ENCODE results near the gene RMDN2. TPM values are rescaled to one million over a fixed set of nuclear protein-coding genes. Genes with fewer than 3 reads are reported as not detected.
A peak's percentile ranks its signal among the peaks of the same experiment; 100 is the strongest.

Gene RMDN2
- total RNA-seq, 1 donor from 2014 or later = 2.5 TPM

DNA sequence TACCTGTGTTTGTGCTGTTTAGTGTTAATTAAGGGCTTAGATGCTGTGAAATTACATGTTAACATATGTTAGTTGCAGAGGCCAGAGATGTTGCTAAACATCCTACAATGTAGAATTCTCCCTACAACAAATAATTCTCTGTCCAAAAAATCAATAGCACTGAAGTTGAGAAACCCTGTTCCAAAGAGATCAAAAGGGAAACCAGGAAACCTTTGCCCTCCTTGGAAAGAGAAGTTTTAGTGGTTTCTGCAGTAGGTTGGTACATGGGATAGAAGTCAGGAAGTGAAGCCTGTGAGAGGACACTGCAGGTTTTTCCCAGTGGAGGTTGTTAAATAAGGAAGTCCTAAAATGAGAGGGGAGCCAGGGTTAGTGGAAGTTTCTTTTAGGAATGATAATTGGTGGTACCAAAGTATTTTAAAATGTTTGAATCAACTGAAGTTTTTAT lies 6.3 kb upstream of the RMDN2 start:
- H3K9me3 Mint-ChIP-seq (ENCODE audit: unreplicated experiment) = no peaks in the 10 kb centered on the region
- H3K4me1 Mint-ChIP-seq (ENCODE audit: unreplicated experiment) = peaks cover 20% of the 10 kb centered on the region

DNA sequence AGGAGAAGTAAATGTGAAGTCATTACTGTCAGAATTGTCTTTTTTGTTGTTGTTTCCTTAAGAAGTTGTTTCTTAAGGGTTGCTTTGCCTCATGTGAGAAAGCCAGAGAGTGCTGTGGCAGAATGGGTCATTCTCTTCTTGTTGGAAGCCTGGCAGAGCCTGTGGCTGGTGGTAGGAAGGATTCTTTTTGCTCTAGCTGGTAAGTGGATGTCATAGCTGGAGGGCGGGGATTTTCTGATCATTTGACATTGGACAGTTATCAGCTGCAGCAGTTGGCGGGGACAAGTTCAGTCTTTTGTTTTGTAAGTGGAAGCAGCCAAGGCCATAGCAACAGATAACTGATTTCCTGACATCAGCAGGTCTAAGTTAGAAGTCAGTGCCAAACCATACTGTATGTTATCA lies 5.5 kb upstream of the RMDN2 start:
- Mint-ChIP-seq H3K9me3 (ENCODE audit: unreplicated experiment) (no peaks in the 10 kb centered on the region), H3K4me3 (ENCODE audit: unreplicated experiment) (no peak overlapping the region), H3K4me1 (ENCODE audit: unreplicated experiment) (peaks cover 22% of the 10 kb centered on the region), H3K27ac (ENCODE audit: unreplicated experiment) (peak overlapping the region; percentile 57), H3K27me3 (ENCODE audit: unreplicated experiment) (no peaks in the 10 kb centered on the region), H3K36me3 (ENCODE audit: low read depth, unreplicated experiment) (no peaks in the 10 kb centered on the region)
- DNase-seq (ENCODE audit: low spot score) = no peak
- TF ChIP-seq, protein P1, sequence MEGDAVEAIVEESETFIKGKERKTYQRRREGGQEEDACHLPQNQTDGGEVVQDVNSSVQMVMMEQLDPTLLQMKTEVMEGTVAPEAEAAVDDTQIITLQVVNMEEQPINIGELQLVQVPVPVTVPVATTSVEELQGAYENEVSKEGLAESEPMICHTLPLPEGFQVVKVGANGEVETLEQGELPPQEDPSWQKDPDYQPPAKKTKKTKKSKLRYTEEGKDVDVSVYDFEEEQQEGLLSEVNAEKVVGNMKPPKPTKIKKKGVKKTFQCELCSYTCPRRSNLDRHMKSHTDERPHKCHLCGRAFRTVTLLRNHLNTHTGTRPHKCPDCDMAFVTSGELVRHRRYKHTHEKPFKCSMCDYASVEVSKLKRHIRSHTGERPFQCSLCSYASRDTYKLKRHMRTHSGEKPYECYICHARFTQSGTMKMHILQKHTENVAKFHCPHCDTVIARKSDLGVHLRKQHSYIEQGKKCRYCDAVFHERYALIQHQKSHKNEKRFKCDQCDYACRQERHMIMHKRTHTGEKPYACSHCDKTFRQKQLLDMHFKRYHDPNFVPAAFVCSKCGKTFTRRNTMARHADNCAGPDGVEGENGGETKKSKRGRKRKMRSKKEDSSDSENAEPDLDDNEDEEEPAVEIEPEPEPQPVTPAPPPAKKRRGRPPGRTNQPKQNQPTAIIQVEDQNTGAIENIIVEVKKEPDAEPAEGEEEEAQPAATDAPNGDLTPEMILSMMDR (IDR thresholded peaks at IDR 0.05; ENCODE audit: unreplicated experiment) = no peak

More for the DNA sequence above, 6.3 kb upstream of the RMDN2 start:
- H3K27me3 Mint-ChIP-seq (ENCODE audit: unreplicated experiment) = peaks cover 2% of the 10 kb centered on the region
- DNase-seq (ENCODE audit: low spot score) = no peak
- H3K4me3 Mint-ChIP-seq (ENCODE audit: unreplicated experiment) = no peak overlapping the region
- no peak overlapping the region for H3K27ac Mint-ChIP-seq (ENCODE audit: unreplicated experiment)
- TF ChIP-seq, protein P1 (IDR thresholded peaks at IDR 0.05; ENCODE audit: unreplicated experiment) = no peak
- no peaks in the 10 kb centered on the region for H3K36me3 Mint-ChIP-seq (ENCODE audit: low read depth, unreplicated experiment)

DNA sequence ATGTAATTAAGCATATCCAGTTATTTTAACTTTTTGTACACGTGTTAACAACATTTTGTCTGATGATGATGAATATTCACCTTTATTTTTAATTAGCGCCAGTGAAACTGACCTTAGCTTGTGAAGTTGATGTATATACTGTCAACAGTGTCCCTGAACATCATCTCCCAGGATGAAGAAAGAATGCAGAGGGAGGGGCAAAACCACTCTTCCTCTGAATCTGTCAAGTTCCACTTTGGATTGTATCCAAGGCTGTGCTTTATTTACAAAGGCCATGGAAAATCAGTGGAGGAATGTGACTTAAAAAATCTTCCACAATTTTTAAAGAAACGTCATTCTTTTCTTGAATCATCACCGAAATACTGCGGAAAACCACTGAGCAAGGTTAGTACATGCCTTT lies 4.5 kb upstream of the RMDN2 start:
- H3K36me3 Mint-ChIP-seq (ENCODE audit: low read depth, unreplicated experiment) = no peaks in the 10 kb centered on the region
- H3K27me3 Mint-ChIP-seq (ENCODE audit: unreplicated experiment) = no peaks in the 10 kb centered on the region
- peaks cover 24% of the 10 kb centered on the region for H3K4me1 Mint-ChIP-seq (ENCODE audit: unreplicated experiment)
- no peak for DNase-seq (ENCODE audit: low spot score)
- no peak overlapping the region for H3K4me3 Mint-ChIP-seq (ENCODE audit: unreplicated experiment)
- no peak overlapping the region for H3K27ac Mint-ChIP-seq (ENCODE audit: unreplicated experiment)
- no peaks in the 10 kb centered on the region for H3K9me3 Mint-ChIP-seq (ENCODE audit: unreplicated experiment)
- TF ChIP-seq, protein P1 (IDR thresholded peaks at IDR 0.05; ENCODE audit: unreplicated experiment) = no peak

DNA sequence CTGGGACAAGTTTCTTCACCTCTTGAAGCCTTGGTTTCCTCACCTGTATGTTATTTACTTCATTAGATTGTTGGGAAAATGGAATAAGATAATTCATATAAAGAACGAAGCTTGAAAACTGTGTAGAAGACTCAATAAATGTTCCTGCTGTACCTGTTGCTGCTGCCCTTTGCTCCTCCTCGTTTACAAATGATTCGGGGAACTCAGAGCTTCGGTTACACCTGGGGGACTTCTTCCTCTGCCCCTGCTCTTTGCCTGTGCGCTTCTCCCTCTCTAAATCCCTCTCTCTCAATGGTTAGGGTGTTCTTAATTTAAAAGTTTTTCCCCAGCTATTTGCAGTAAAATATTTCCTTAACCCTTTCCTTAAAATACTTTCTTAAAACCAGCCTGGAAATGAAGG lies 3.3 kb upstream of the RMDN2 start:
- DNase-seq (ENCODE audit: low spot score) = no peak
- Mint-ChIP-seq H3K4me1 (ENCODE audit: unreplicated experiment) (peaks cover 24% of the 10 kb centered on the region), H3K27ac (ENCODE audit: unreplicated experiment) (no peak overlapping the region), H3K27me3 (ENCODE audit: unreplicated experiment) (no peaks in the 10 kb centered on the region), H3K9me3 (ENCODE audit: unreplicated experiment) (no peaks in the 10 kb centered on the region), H3K4me3 (ENCODE audit: unreplicated experiment) (no peak overlapping the region), H3K36me3 (ENCODE audit: low read depth, unreplicated experiment) (no peaks in the 10 kb centered on the region)
- TF ChIP-seq, protein P1 (IDR thresholded peaks at IDR 0.05; ENCODE audit: unreplicated experiment) = no peak

DNA sequence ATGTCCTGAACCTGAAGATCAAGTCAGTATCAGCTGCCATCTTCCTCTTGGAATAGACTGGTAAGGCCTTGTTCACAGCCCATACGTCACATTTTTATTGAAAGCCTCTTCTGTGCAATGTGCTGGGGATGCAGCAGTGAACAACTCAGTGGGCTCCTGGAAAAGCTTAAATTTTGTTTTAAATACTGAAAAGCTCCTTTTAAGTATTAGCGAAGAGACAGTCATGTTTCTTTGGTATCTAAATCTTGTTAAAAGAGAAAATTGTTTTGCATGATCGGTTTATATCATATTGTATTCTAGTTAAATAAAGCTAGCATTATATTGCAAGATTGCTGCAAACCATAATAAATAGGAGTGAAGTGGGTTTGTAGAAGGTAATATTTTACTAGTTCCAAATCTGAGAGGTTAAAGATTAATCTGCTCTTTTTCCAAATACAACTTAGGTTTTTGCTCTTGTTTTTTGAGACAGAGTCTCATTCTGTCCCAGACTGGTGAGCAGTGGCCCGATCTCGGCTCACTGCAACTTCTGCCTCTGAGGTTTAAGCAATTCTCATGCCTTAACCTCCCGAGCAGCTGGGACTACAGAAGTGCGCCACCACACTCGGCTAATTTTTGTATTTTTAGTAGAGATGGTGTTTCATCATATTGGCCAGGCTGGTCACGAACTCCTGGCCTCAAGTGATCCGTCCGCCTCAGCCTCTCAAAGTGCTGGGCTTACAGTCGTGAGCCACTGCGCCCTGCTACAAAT lies 1.6 kb upstream of the RMDN2 start:
- H3K9me3 Mint-ChIP-seq (ENCODE audit: unreplicated experiment) = no peaks in the 10 kb centered on the region
- TF ChIP-seq, protein P1 (IDR thresholded peaks at IDR 0.05; ENCODE audit: unreplicated experiment) = no peak
- H3K4me1 Mint-ChIP-seq (ENCODE audit: unreplicated experiment) = peaks cover 24% of the 10 kb centered on the region
- no peaks in the 10 kb centered on the region for H3K27me3 Mint-ChIP-seq (ENCODE audit: unreplicated experiment)
- H3K4me3 Mint-ChIP-seq (ENCODE audit: unreplicated experiment) = no peak overlapping the region
- no peak overlapping the region for H3K27ac Mint-ChIP-seq (ENCODE audit: unreplicated experiment)
- no peak for DNase-seq (ENCODE audit: low spot score)
- no peaks in the 10 kb centered on the region for H3K36me3 Mint-ChIP-seq (ENCODE audit: low read depth, unreplicated experiment)
